IPS-18a (cell line): Measurements from ENCODE around the gene EXOG.
"Not testable (repeated sequence)": the region's sequence is repeated elsewhere in the genome, so short reads cannot be mapped to it uniquely, and the experiment has no call there.

ENCODE experiments used
- H3K27ac ChIP-seq: one replicate; pipeline ENCODE4 v1.5.1; 2013; ENCODE audit warnings: low read length
- H3K27me3 ChIP-seq: one replicate; pipeline ENCODE4 v1.6.1; 2013; ENCODE audit warnings: mild to moderate bottlenecking, low read length; ENCODE audit not compliant: control insufficient read depth, insufficient read depth
- H3K36me3 ChIP-seq: one replicate; pipeline ENCODE4 v1.6.1; 2013; ENCODE audit warnings: low read depth, low read length; ENCODE audit not compliant: control insufficient read depth
- H3K4me1 ChIP-seq: one replicate; pipeline ENCODE4 v1.6.1; 2013; ENCODE audit warnings: low read depth, low read length; ENCODE audit not compliant: control insufficient read depth
- H3K4me3 ChIP-seq: one replicate; pipeline ENCODE4 v1.5.1; 2013; ENCODE audit warnings: low read length
- H3K9ac ChIP-seq: one replicate; pipeline ENCODE4 v1.6.1; 2013; ENCODE audit warnings: mild to moderate bottlenecking, low read length, moderate library complexity
- H3K9me3 ChIP-seq: one replicate; pipeline ENCODE4 v1.6.1; 2013; ENCODE audit warnings: low read depth, low read length; ENCODE audit not compliant: control insufficient read depth

The EXOG gene

GRCh38 chr3:38561746-38562466, 65.8 kb downstream of the EXOG start:
- Histone ChIP-seq H3K9ac (no peak overlapping the region), H3K9me3 (no peaks in the 10 kb centered on the region), H3K27ac (no peak overlapping the region), H3K27me3 (no peaks in the 10 kb centered on the region), H3K4me1 (no peaks in the 10 kb centered on the region), H3K4me3 (no peak overlapping the region), H3K36me3 (no peaks in the 10 kb centered on the region)

- Histone ChIP-seq H3K4me1 (no peaks in the 10 kb centered on the region), H3K9ac (no peak overlapping the region)
Observed at GRCh38 chr3:38562467-38562925, 66.4 kb downstream of the EXOG start.

GRCh38 chr3:38563070-38563885, 67.1 kb downstream of the EXOG start:
- Histone ChIP-seq H3K9ac (no peak overlapping the region), H3K27ac (no peak overlapping the region), H3K9me3 (no peaks in the 10 kb centered on the region), H3K4me1 (no peaks in the 10 kb centered on the region), H3K27me3 (no peaks in the 10 kb centered on the region), H3K4me3 (no peak overlapping the region), H3K36me3 (no peaks in the 10 kb centered on the region)

More at GRCh38 chr3:38562467-38562925, 66.4 kb downstream of the EXOG start:
- Histone ChIP-seq H3K9me3 (no peaks in the 10 kb centered on the region), H3K27ac (no peak overlapping the region), H3K4me3 (no peak overlapping the region), H3K27me3 (no peaks in the 10 kb centered on the region), H3K36me3 (no peaks in the 10 kb centered on the region)

GRCh38 chr3:38563886-38564270, 67.7 kb downstream of the EXOG start:
- H3K27ac ChIP-seq = no peak overlapping the region
- no peak overlapping the region for H3K4me3 ChIP-seq
- no peaks in the 10 kb centered on the region for H3K4me1 ChIP-seq
- H3K27me3 ChIP-seq = no peaks in the 10 kb centered on the region
- no peak overlapping the region for H3K9ac ChIP-seq
- no peaks in the 10 kb centered on the region for H3K36me3 ChIP-seq
- H3K9me3 ChIP-seq = no peaks in the 10 kb centered on the region

- Histone ChIP-seq H3K36me3 (no peaks in the 10 kb centered on the region), H3K4me3 (no peak overlapping the region), H3K27me3 (no peaks in the 10 kb centered on the region), H3K9me3 (no peaks in the 10 kb centered on the region), H3K9ac (no peak overlapping the region), H3K4me1 (no peaks in the 10 kb centered on the region), H3K27ac (no peak overlapping the region)
Observed at GRCh38 chr3:38564631-38565338, 68.6 kb downstream of the EXOG start.

GRCh38 chr3:38565339-38566214, 69.4 kb downstream of the EXOG start:
- Histone ChIP-seq H3K27ac (no peak overlapping the region), H3K27me3 (no peaks in the 10 kb centered on the region), H3K36me3 (no peaks in the 10 kb centered on the region)

GRCh38 chr3:38566215-38566528, 70.0 kb downstream of the EXOG start:
- Histone ChIP-seq H3K4me1 (no peaks in the 10 kb centered on the region), H3K27ac (no peak overlapping the region), H3K9me3 (no peaks in the 10 kb centered on the region), H3K4me3 (no peak overlapping the region), H3K36me3 (no peaks in the 10 kb centered on the region), H3K27me3 (no peaks in the 10 kb centered on the region), H3K9ac (no peak overlapping the region)

More at GRCh38 chr3:38565339-38566214, 69.4 kb downstream of the EXOG start:
- Histone ChIP-seq H3K4me3 (no peak overlapping the region), H3K4me1 (no peaks in the 10 kb centered on the region), H3K9ac (no peak overlapping the region), H3K9me3 (no peaks in the 10 kb centered on the region)

GRCh38 chr3:38566794-38567193, 70.7 kb downstream of the EXOG start:
- not testable (repeated sequence) for H3K9me3 ChIP-seq, H3K27me3 ChIP-seq, H3K27ac ChIP-seq, H3K36me3 ChIP-seq, H3K4me1 ChIP-seq, H3K4me3 ChIP-seq, H3K9ac ChIP-seq

- Histone ChIP-seq H3K9ac (no peak overlapping the region), H3K36me3 (no peaks in the 10 kb centered on the region), H3K27me3 (no peaks in the 10 kb centered on the region), H3K9me3 (no peaks in the 10 kb centered on the region), H3K4me3 (no peak overlapping the region), H3K4me1 (no peaks in the 10 kb centered on the region), H3K27ac (no peak overlapping the region)
Observed at GRCh38 chr3:38567498-38567897, 71.4 kb downstream of the EXOG start.

GRCh38 chr3:38573111-38573510, 77.0 kb downstream of the EXOG start:
- no peak overlapping the region for H3K27ac ChIP-seq
- H3K27me3 ChIP-seq = no peaks in the 10 kb centered on the region
- no peaks in the 10 kb centered on the region for H3K36me3 ChIP-seq
- no peaks in the 10 kb centered on the region for H3K9me3 ChIP-seq
- H3K4me1 ChIP-seq = no peaks in the 10 kb centered on the region
- H3K9ac ChIP-seq = no peak overlapping the region
- H3K4me3 ChIP-seq = no peak overlapping the region

GRCh38 chr3:38573556-38573955, 77.4 kb downstream of the EXOG start:
- no peaks in the 10 kb centered on the region for H3K27me3 ChIP-seq
- H3K4me1 ChIP-seq = no peaks in the 10 kb centered on the region
- H3K9ac ChIP-seq = no peak overlapping the region
- no peaks in the 10 kb centered on the region for H3K36me3 ChIP-seq
- no peaks in the 10 kb centered on the region for H3K9me3 ChIP-seq
- H3K4me3 ChIP-seq = no peak overlapping the region
- no peak overlapping the region for H3K27ac ChIP-seq
